Measurements from ENCODE around the gene SH3YL1. TPM values are rescaled to one million over a fixed set of nuclear protein-coding genes. Genes with fewer than 3 reads are reported as not detected.

The SH3YL1 gene
- total RNA-seq, 1 experiment from 2014 or later: 26.5 TPM

- Histone ChIP-seq H3K79me1 (ENCODE audit: insufficient read depth, low read depth, low read length, poor library complexity, severe bottlenecking) (no peaks in the 10 kb centered on the region), H2BK12ac (ENCODE audit: insufficient read length, low read depth, low read length) (no peak overlapping the region), H3K14ac (ENCODE audit: insufficient read depth, low read length) (no peak overlapping the region), H3K18ac (ENCODE audit: insufficient read length, low read depth, low read length) (no peak overlapping the region), H2BK5ac (ENCODE audit: insufficient read length, low read length) (no peak overlapping the region), H3K23ac (ENCODE audit: insufficient read length, low read depth, low read length) (no peak overlapping the region), H4K8ac (replicated peaks; ENCODE audit: insufficient read length, low read depth, low read length) (no peak overlapping the region), H2BK120ac (ENCODE audit: low read depth, low read length, poor library complexity, severe bottlenecking) (no peak overlapping the region), H2BK20ac (ENCODE audit: low read depth, low read length, poor library complexity, severe bottlenecking) (no peak overlapping the region), H2AFZ (ENCODE audit: low read length) (no peak overlapping the region), H4K5ac (ENCODE audit: insufficient read length, low read depth, low read length) (no peak overlapping the region), H3K9ac (ENCODE audit: extremely low read depth, insufficient read length, low read length) (no peak overlapping the region), H3K23me2 (ENCODE audit: insufficient read length, low read depth, low read length, poor library complexity, severe bottlenecking) (no peaks in the 10 kb centered on the region), H3K27me3 (ENCODE audit: insufficient read depth, low read length) (no peaks in the 10 kb centered on the region), H3K9me3 (ENCODE audit: control insufficient read depth, low read depth, low read length) (no peaks in the 10 kb centered on the region), H4K20me1 (ENCODE audit: control insufficient read depth, insufficient read depth, insufficient read length) (no peaks in the 10 kb centered on the region), H3K4ac (ENCODE audit: low read depth, low read length) (no peak overlapping the region), H4K91ac (ENCODE audit: insufficient read length, low read depth, low read length) (no peak overlapping the region), H3T11ph (ENCODE audit: low read length) (no peak overlapping the region), H3K56ac (ENCODE audit: insufficient read length, low read depth, low read length) (no peak overlapping the region), H2AK5ac (ENCODE audit: insufficient read length, low read length) (no peak overlapping the region), H3K4me2 (ENCODE audit: insufficient read depth, insufficient read length, low read length) (no peak overlapping the region), H3K79me2 (ENCODE audit: insufficient read depth, low read length) (no peaks in the 10 kb centered on the region), H3K4me1 (ENCODE audit: insufficient read depth, low read length) (no peaks in the 10 kb centered on the region), H2BK15ac (ENCODE audit: low read depth, low read length) (no peak overlapping the region), H3K27ac (ENCODE audit: insufficient read length, low read depth, low read length) (no peak overlapping the region)
- Mint-ChIP-seq H3K4me3 (no peak overlapping the region), H3K27ac (no peak overlapping the region), H3K36me3 (ENCODE audit: insufficient read depth in 1 of 3, low read depth in 3 of 3) (peaks cover 0 to 3% (median 0%) of the 10 kb centered on the region in 3 experiments; a peak in 2 of 7 replicates), H3K27me3 (ENCODE audit: low read depth) (peaks cover 9% of the 10 kb centered on the region), H3K4me1 (peaks cover 0 to 5% of the 10 kb centered on the region in 2 experiments; a peak in 1 of 4 replicates), H3K9me3 (peaks cover 9 to 18% of the 10 kb centered on the region in 2 experiments)
- no CpG with 5 or more reads among the region's 8 CpGs for WGBS (ENCODE audit: extremely low coverage, insufficient read length, low lambda C conversion rate)
- DNase-seq: no peak
- TF ChIP-seq, protein P1, sequence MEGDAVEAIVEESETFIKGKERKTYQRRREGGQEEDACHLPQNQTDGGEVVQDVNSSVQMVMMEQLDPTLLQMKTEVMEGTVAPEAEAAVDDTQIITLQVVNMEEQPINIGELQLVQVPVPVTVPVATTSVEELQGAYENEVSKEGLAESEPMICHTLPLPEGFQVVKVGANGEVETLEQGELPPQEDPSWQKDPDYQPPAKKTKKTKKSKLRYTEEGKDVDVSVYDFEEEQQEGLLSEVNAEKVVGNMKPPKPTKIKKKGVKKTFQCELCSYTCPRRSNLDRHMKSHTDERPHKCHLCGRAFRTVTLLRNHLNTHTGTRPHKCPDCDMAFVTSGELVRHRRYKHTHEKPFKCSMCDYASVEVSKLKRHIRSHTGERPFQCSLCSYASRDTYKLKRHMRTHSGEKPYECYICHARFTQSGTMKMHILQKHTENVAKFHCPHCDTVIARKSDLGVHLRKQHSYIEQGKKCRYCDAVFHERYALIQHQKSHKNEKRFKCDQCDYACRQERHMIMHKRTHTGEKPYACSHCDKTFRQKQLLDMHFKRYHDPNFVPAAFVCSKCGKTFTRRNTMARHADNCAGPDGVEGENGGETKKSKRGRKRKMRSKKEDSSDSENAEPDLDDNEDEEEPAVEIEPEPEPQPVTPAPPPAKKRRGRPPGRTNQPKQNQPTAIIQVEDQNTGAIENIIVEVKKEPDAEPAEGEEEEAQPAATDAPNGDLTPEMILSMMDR (conservative IDR thresholded peaks at IDR 0.05): no peak
Measured at GRCh38 chr2:203401-203800, 60.4 kb downstream of the SH3YL1 start.

All from H9 (cell line).